HEK293 (cell line): ENCODE results near the gene RABIF.

Experiments
- EGR2 ChIP-seq: fragments of 450-650 bp; formaldehyde crosslinking; IDR thresholded peaks from 2 replicates; pipeline ENCODE4 v1.5.1; 2016; ENCODE audit warnings: low read depth, missing biosample characterization, missing genetic modification characterization
- GLIS1 ChIP-seq: fragments of 450-650 bp; formaldehyde crosslinking; IDR thresholded peaks from 2 replicates; pipeline ENCODE4 v1.5.1; 2016; ENCODE audit warnings: missing biosample characterization, missing genetic modification characterization
- GLIS2 ChIP-seq: fragments of 450-650 bp; formaldehyde crosslinking; IDR thresholded peaks from 2 replicates; pipeline ENCODE4 v1.5.1; 2016; ENCODE audit warnings: missing biosample characterization, missing genetic modification characterization
- MZF1 ChIP-seq: fragments of 450-650 bp; formaldehyde crosslinking; IDR thresholded peaks from 2 replicates; pipeline ENCODE4 v1.5.1; 2017; ENCODE audit warnings: missing biosample characterization, missing genetic modification characterization, borderline replicate concordance
- REPIN1 ChIP-seq: fragments of 450-650 bp; formaldehyde crosslinking; IDR thresholded peaks from 2 replicates; pipeline ENCODE4 v1.5.1; 2017; ENCODE audit warnings: missing biosample characterization, missing genetic modification characterization, low read depth
- SCRT2 ChIP-seq: fragments of 450-650 bp; formaldehyde crosslinking; IDR thresholded peaks from 2 replicates; pipeline ENCODE4 v1.5.1; 2016; ENCODE audit warnings: missing biosample characterization, missing genetic modification characterization
- SETDB1 ChIP-seq: IDR thresholded peaks from one replicate; pipeline ENCODE4 v1.6.1; 2017; ENCODE audit warnings: mild to moderate bottlenecking, low read length, moderate library complexity, mixed read lengths; ENCODE audit not compliant: insufficient read length
- TSHZ1 ChIP-seq: fragments of 450-650 bp; formaldehyde crosslinking; IDR thresholded peaks from 2 replicates; pipeline ENCODE4 v1.5.1; 2016; ENCODE audit warnings: missing biosample characterization, missing genetic modification characterization, borderline replicate concordance
- ZBTB1 ChIP-seq: fragments of 450-650 bp; formaldehyde crosslinking; IDR thresholded peaks from 2 replicates; pipeline ENCODE4 v1.5.1; 2016; ENCODE audit warnings: missing biosample characterization, missing genetic modification characterization
- ZBTB11 ChIP-seq: fragments of 450-650 bp; formaldehyde crosslinking; conservative IDR thresholded peaks from 2 replicates; pipeline ENCODE4 v1.5.1; 2016; ENCODE audit warnings: low read depth, missing biosample characterization, missing genetic modification characterization
- ZBTB20 ChIP-seq: fragments of 450-650 bp; formaldehyde crosslinking; IDR thresholded peaks from 2 replicates; pipeline ENCODE4 v1.5.1; 2016; ENCODE audit warnings: missing biosample characterization, missing genetic modification characterization
- ZBTB7A ChIP-seq: fragments of 450-650 bp; formaldehyde crosslinking; IDR thresholded peaks from 2 replicates; pipeline ENCODE4 v1.5.1; 2016; ENCODE audit warnings: low read depth, missing biosample characterization, missing genetic modification characterization
- ZFP41 ChIP-seq: fragments of 450-650 bp; formaldehyde crosslinking; IDR thresholded peaks from 2 replicates; pipeline ENCODE4 v1.5.1; 2016; ENCODE audit warnings: missing biosample characterization, missing genetic modification characterization, borderline replicate concordance
- ZNF10 ChIP-seq: fragments of 450-650 bp; formaldehyde crosslinking; IDR thresholded peaks from 2 replicates; pipeline ENCODE4 v1.5.1; 2017; ENCODE audit warnings: missing biosample characterization, missing genetic modification characterization
- ZNF184 ChIP-seq: fragments of 450-650 bp; IDR thresholded peaks from 2 replicates; pipeline ENCODE4 v1.5.1; 2018; ENCODE audit warnings: missing biosample characterization, mild to moderate bottlenecking, missing genetic modification characterization
- ZNF211 ChIP-seq: fragments of 450-650 bp; formaldehyde crosslinking; IDR thresholded peaks from 2 replicates; pipeline ENCODE4 v1.5.1; 2016; ENCODE audit warnings: low read depth, missing biosample characterization, missing genetic modification characterization
- ZNF214 ChIP-seq: fragments of 450-650 bp; formaldehyde crosslinking; IDR thresholded peaks from 2 replicates; pipeline ENCODE4 v1.5.1; 2017; ENCODE audit warnings: missing biosample characterization, mild to moderate bottlenecking, missing genetic modification characterization, borderline replicate concordance
- ZNF221 ChIP-seq: fragments of 450-650 bp; formaldehyde crosslinking; IDR thresholded peaks from 2 replicates; pipeline ENCODE4 v1.5.1; 2017; ENCODE audit warnings: missing biosample characterization, missing genetic modification characterization, borderline replicate concordance
- ZNF324 ChIP-seq: fragments of 450-650 bp; formaldehyde crosslinking; IDR thresholded peaks from 2 replicates; pipeline ENCODE4 v1.5.1; 2016; ENCODE audit warnings: missing biosample characterization, missing genetic modification characterization
- ZNF341 ChIP-seq: fragments of 450-650 bp; formaldehyde crosslinking; IDR thresholded peaks from 2 replicates; pipeline ENCODE4; 2016; ENCODE audit warnings: low read depth, missing biosample characterization, missing genetic modification characterization
- ZNF398 ChIP-seq: fragments of 450-650 bp; formaldehyde crosslinking; IDR thresholded peaks from 2 replicates; pipeline ENCODE4 v1.5.1; 2017; ENCODE audit warnings: missing biosample characterization, missing genetic modification characterization
- ZNF426 ChIP-seq: fragments of 450-650 bp; formaldehyde crosslinking; IDR thresholded peaks from 2 replicates; pipeline ENCODE4 v1.5.1; 2017; ENCODE audit warnings: missing biosample characterization, missing genetic modification characterization, mild to moderate bottlenecking, inconsistent platforms, moderate library complexity
- ZNF549 ChIP-seq: fragments of 450-650 bp; IDR thresholded peaks from 2 replicates; pipeline ENCODE4 v1.5.1; 2018; ENCODE audit warnings: missing biosample characterization, missing genetic modification characterization, mild to moderate bottlenecking, inconsistent platforms, moderate library complexity
- ZNF626 ChIP-seq: fragments of 450-650 bp; sonication (Bioruptor Pico); formaldehyde crosslinking; IDR thresholded peaks from 2 replicates; pipeline ENCODE4 v1.5.1; 2018; ENCODE audit warnings: missing biosample characterization, missing genetic modification characterization, inconsistent platforms
- ZNF658 ChIP-seq: fragments of 450-650 bp; formaldehyde crosslinking; IDR thresholded peaks from 2 replicates; pipeline ENCODE4; 2016; ENCODE audit warnings: missing biosample characterization, missing genetic modification characterization
- ZNF660 ChIP-seq: fragments of 450-650 bp; IDR thresholded peaks from 2 replicates; pipeline ENCODE4 v1.5.1; 2018; ENCODE audit warnings: missing biosample characterization, mild to moderate bottlenecking, missing genetic modification characterization
- ZNF692 ChIP-seq: fragments of 450-650 bp; formaldehyde crosslinking; IDR thresholded peaks from 2 replicates; pipeline ENCODE4 v1.5.1; 2016; ENCODE audit warnings: missing biosample characterization, missing genetic modification characterization
- ZNF76 ChIP-seq: fragments of 450-650 bp; formaldehyde crosslinking; IDR thresholded peaks from 2 replicates; pipeline ENCODE4; 2016; ENCODE audit warnings: low read depth, missing biosample characterization, missing genetic modification characterization, borderline replicate concordance
- ZNF843 ChIP-seq: fragments of 450-650 bp; formaldehyde crosslinking; IDR thresholded peaks from 2 replicates; pipeline ENCODE4 v1.5.1; 2016; ENCODE audit warnings: missing biosample characterization, missing genetic modification characterization
- ZXDB ChIP-seq: fragments of 450-650 bp; formaldehyde crosslinking; IDR thresholded peaks from 2 replicates; pipeline ENCODE4 v1.5.1; 2016; ENCODE audit warnings: missing biosample characterization, missing genetic modification characterization

RABIF gene

GRCh38 chr1:202860744-202861419 is 28.1 kb downstream of the RABIF start (continued):
- TF ChIP-seq ZXDB (tag by site-specific recombination) (peak; percentile 71), ZBTB1 (tag by site-specific recombination) (no peak), GLIS2 (0 out of 2 replicates have a peak, but pooled peaks have one; percentile 96), ZBTB11 (tag by site-specific recombination) (peak; percentile 49), ZNF660 (peak; percentile 50; the same call in 1 of the 2 replicates), SCRT2 (tag by site-specific recombination) (peak; percentile 94), REPIN1 (no peak), ZNF221 (tag by site-specific recombination) (no peak), ZNF426 (tag by site-specific recombination) (no peak), ZNF549 (tag by site-specific recombination) (no peak), ZNF211 (tag by site-specific recombination) (no peak), ZNF10 (tag by site-specific recombination) (peak; percentile 53; the same call in 1 of the 2 replicates), ZFP41 (no peak), TSHZ1 (tag by site-specific recombination) (no peak), EGR2 (tag by site-specific recombination) (peak; percentile 65), ZNF214 (tag by site-specific recombination) (no peak), ZBTB7A (tag by site-specific recombination) (peak; percentile 91), ZNF76 (tag by site-specific recombination) (peak; percentile 87), ZNF626 (tag by site-specific recombination) (no peak), ZNF398 (tag by site-specific recombination) (peak; percentile 67; the same call in 1 of the 2 replicates), ZNF341 (tag by site-specific recombination) (peak; percentile 83; the same call in 1 of the 2 replicates), ZNF692 (tag by site-specific recombination) (peak; percentile 75), MZF1 (peak; percentile 11; the same call in 1 of the 2 replicates), ZNF658 (tag by site-specific recombination) (no peak), GLIS1 (peak; percentile 61), ZNF843 (tag by site-specific recombination) (0 out of 2 replicates have a peak, but pooled peaks have one; percentile 21), ZNF324 (tag by site-specific recombination) (0 out of 2 replicates have a peak, but pooled peaks have one; percentile 18), SETDB1 (no peak), ZBTB20 (tag by site-specific recombination) (peak; percentile 63; the same call in 1 of the 2 replicates), ZNF184 (tag by site-specific recombination) (0 out of 2 replicates have a peak, but pooled peaks have one; percentile 17)
